GM08714 (cell line): ENCODE measurements around the gene FAU.

Source experiments
- H3K4me3 ChIP-seq: fragments of 200-500 bp; sonication (Bioruptor generic); 2 replicates; pipeline ENCODE4 v1.5.1; 2014; ENCODE audit warnings: mild to moderate bottlenecking, low read length, inconsistent platforms
- ZNF274 ChIP-seq: IDR thresholded peaks from 2 replicates; pipeline ENCODE4 v1.6.1; 2012; ENCODE audit warnings: mild to moderate bottlenecking, low read depth, low read length

FAU gene

DNA sequence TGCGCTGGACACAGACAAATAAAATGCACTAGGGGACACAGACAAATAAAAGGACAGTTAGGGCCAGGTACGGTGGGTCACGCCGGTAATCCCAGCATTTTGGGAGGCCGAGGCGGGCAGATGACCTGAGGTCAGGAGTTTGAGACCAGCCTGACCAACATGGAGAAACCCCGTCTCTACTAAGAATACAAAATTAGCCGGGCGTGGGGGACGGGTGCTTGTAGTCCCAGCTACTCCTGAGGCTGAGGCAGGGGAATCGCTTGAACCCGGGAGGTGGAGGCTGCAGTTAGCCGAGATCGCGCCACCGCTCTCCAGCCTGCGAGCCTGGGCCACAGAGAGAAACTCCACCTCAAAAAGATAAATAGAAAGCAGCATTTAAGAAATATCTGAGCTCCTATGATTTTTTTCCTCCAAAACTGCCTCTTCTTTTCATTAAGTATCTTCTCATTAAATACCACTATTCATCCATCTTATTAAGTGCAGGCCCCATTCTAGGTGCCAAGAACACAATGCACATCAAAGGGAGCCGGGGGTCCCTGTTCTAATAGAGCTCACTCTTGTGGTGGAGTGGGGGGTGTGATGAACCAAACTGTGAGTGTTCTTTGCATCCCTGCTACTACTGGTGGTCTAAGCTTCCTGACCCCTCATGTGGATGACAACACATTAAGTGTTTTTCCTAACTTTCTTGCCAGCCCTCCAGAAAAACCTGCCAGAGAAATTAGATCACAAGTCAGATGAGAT lies 3.7 kb downstream of the FAU start:
- H3K4me3 ChIP-seq = no peak overlapping the region
- no peak for TF ChIP-seq ZNF274

DNA sequence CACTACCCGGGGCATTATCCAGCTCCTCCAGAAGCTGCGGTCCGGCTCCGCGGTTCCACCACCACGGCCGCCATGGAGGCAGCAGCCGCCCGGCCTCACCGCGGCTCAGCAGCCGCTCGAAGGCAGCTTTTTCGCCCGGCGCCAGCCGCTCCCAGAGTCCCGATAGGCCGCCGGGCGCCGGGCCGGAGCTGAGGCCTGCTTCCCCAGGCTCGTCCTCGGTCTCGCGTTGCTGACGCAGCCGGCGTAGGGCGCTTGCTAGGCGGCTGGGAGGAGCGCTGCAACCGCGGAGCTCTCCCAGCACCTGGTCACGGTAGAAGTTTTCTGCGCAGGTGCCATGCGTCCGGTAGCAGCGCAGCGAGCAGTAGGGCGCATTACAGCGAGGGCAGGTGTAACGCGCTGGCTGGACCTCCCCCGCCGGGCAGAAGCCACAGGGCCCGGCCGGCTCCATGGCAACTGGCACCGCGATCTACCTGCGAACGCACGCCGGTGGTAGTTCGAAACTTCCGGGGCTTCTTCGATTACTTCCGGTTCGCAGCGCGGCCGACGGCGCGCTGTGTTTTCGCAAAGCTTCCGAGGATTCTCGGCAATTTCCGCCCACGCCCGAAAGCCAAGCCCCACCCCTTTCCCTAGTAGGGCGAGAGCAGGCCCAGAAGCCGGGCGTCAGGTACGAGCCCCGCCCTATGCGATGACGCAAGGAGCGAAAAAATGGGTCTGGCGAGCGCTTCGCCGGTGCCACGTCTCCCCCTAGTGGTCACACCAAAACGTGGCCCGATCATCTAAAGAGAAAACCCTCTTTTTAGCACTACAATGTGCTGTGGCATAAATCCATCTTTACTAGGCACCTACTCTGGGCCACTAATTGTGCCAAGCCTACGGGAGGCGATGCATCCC lies 4.5 kb downstream of the FAU start, which contains the start of gene ZNHIT2:
ZNHIT2 (minus strand) TSS at position 496 of the 891 bp plus-strand sequence; CDS start at position 448, 48 bp downstream.
- peak within 1 kb of the TSS; percentile 69 for H3K4me3 ChIP-seq
- no peak for TF ChIP-seq ZNF274

- H3K4me3 ChIP-seq = peak overlapping the region; percentile 69
- no peak for TF ChIP-seq ZNF274
Measured at GRCh38 chr11:65116370-65117205, 5.3 kb downstream of the FAU start.

GRCh38 chr11:65115361-65116082 lies 6.4 kb downstream of the FAU start:
- no peak for TF ChIP-seq ZNF274
- H3K4me3 ChIP-seq = no peak overlapping the region

GRCh38 chr11:65114538-65115171 lies 7.3 kb downstream of the FAU start:
- TF ChIP-seq ZNF274 = no peak
- H3K4me3 ChIP-seq = no peak overlapping the region

DNA sequence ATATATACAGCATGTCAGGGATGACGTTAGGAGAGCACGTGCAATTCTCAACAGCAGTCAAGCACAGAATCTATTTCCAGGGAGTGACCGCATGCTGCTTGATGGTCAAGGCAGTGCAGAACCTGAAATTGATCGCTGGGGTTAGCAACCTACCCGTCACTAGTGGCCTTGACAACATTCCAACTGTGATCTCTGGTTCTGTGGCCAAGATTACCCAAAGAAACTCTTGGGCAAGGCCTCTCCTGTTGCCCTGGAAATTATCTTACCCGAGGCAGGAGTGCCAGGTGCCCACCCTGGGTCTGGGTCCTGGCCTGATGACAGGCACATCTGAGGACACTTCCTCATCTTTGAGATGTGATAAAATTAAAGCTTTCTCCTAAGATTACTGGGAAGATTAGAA lies 8.1 kb downstream of the FAU start:
- H3K4me3 ChIP-seq = no peak overlapping the region

DNA sequence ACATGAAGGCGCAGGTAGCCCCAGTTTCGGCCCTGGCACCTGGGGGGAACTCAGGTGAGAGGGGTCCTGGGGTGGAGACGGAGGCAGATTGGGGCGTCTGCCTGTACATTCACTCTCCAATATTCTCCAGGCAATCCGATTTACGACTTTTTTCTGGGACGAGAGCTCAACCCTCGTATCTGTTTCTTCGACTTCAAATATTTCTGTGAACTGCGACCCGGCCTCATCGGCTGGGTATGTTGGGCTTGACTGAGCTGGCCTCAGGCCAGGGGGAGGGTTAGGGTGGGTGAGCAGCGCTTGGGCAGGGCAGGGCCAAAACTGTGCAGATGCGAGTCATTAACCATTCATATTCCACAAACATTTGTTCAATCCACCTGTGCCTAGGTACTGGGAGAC lies 8.6 kb downstream of the FAU start:
- peak overlapping the region; percentile 76; the same call in 1 of the 2 replicates for H3K4me3 ChIP-seq

More for the DNA sequence above, 8.1 kb downstream of the FAU start:
- no peak for TF ChIP-seq ZNF274

DNA sequence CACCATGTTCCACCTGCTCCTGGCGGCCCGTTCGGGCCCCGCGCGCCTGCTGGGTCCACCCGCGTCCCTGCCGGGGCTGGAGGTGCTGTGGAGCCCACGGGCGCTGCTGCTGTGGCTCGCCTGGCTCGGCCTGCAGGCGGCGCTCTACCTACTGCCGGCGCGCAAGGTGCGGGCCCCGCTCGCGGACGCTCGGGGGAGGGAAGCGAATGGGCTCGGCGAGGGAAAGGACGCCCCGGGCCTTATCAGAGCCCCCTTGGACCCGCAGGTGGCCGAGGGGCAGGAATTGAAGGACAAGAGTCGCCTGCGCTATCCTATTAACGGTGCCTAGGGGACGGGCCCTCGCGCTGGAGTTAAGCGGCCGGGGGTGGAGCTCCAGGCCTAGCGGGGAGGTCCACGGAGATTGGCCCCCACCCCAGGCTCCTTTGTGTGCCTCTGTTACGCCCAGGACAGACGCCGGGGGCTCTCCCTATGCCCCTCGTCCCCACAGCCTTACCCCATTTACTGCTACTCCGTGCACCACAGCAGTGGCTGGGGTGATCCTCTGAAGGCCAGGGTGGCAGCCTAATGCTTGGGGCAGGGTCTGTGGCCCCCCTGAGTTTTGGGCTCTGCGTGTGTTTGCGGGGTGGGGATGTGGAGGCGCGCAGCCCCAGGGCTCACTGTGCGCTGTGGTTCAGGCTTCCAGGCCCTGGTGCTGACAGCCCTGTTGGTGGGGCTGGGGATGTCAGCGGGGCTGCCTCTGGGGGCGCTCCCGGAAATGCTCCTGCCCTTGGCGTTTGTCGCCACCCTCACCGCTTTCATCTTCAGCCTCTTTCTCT lies 9.2 kb downstream of the FAU start:
- peak overlapping the region; percentile 76 for H3K4me3 ChIP-seq
- TF ChIP-seq ZNF274 = no peak

More for the DNA sequence above, 8.6 kb downstream of the FAU start:
- TF ChIP-seq ZNF274 = no peak

DNA sequence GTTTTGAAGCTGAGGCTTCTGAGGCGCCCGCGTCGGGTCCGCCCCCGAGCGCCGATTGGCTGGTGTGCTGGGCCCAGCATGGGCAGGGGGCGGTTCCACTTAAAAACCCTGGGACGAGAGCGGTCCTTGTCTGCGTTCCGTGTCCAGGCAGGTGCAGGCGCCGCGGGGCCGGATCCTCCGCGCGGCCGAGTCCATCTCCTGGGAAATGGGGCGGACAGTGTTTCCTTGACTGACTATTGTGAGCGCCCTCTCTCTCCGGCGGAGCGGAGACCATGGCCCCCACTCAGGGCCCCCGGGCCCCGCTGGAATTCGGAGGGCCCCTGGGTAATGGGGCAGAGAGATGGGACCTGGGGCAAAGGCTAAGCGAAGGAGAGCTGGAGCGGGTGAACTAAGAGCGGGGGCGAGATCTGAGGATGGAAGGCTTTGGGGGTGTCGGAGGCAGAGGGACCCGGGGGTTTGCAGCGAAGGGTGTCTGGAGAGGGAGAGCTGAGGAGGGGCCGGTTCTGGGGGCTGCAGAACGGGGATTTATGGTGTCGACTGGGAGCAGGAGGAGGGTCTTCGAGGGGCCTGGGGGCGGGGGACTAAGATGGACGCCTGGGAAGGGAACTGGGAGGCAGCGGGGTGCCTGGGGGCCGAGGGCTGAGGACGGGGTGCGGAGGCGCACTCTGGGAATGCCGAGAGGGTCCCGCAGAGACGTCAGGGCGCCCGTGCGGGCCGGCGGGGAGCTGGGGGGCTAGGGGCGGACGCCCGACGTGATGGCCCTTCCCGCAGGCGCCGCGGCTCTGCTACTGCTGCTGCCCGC lies 10.0 kb downstream of the FAU start, which contains the start of gene TM7SF2:
TM7SF2 (plus strand) TSS at position 129 of the 802 bp plus-strand sequence; CDS start at position 273, 144 bp downstream.
- no peak for TF ChIP-seq ZNF274
- peak within 1 kb of the TSS; percentile 76 for H3K4me3 ChIP-seq

- TF ChIP-seq ZNF274 = no peak
- no peak overlapping the region for H3K4me3 ChIP-seq
Measured at GRCh38 chr11:65111159-65111743, 10.7 kb downstream of the FAU start.

GRCh38 chr11:65110354-65110861 lies 11.5 kb downstream of the FAU start:
- TF ChIP-seq ZNF274 = no peak
- H3K4me3 ChIP-seq = no peak overlapping the region
